Peyer's patch (tissue), 4 donors: ENCODE data around the gene GASK1B.

ENCODE experiments used
- CTCF ChIP-seq, 6 experiments: fragments of 450-650 bp in 4 of 6; fragments of 200-600 bp in 2 of 6; sonication (generic) in 1 of 6; IDR thresholded peaks; one replicate each; pipeline ENCODE4 v1.5.1; 2017 to 2019; ENCODE audit warnings: antibody characterized with exemption in 6 of 6, mild to moderate bottlenecking in 3 of 6, moderate library complexity in 1 of 6
- POLR2A ChIP-seq, 2 donors: fragments of 450-650 bp; IDR thresholded peaks; one replicate each; pipeline ENCODE4 v1.5.1; 2017; ENCODE audit warnings: antibody characterized with exemption in 2 of 2, mild to moderate bottlenecking in 2 of 2, moderate library complexity in 2 of 2

DNA sequence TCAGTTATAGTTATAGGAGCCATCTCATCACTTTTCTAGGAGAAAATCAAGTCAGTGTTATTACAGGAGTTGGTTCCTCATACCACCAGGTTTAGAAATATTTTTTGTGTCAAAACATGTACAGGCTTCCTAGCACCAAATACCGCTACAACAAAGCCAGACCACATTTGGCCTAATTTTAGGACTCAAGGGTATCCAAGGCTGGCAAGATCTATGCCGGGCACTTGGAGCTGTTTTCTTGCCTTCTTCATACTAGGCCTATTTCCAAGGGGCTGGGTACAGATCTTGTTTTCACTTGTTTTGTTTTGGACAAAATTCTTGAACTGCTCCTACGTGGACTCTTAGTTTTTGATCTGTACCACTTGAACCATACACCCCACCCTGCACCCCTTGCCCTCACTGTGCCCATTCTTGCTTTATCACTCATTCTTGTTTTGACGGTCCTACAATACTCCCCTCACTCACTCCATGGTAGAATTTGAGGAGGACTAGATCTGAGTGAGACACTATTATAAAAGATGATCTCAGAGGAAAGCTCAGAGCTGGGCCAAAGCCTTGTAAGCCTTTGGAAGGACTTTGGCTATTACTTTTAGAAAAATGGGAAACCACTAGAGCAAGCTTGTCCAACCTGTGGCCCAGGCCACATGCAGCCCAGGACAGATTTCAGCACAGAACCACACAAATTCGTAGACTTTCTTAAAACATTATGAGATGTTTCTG is 19.8 kb upstream of the GASK1B start:
- TF ChIP-seq CTCF (IDR thresholded peaks at IDR 0.05) (no peak), POLR2A (IDR thresholded peaks at IDR 0.05) (no peak)
